ENCODE data around the gene SRRT.
"Not testable (repeated sequence)": the region's sequence is repeated elsewhere in the genome, so short reads cannot be mapped to it uniquely, and the experiment has no call there.

Gene SRRT

DNA sequence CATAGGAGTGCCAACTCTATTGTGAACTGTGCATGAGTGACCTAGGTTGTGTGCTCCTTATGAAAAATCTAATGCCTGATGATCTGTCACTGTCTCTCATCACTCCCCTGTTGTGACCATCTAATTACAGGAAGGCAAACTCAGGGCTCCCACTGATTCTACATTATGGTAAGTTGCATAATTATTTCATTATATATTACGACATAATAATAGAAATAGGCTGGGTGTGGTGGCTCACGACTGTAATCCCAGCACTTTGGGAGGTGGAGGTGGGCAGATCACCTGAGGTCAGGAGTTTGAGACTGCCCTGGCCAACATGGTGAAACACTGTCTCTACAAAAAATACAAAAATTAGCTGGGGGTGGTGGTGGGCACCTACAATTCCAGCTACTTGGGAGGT is 60.5 kb downstream of the SRRT start:
- intact Hi-C loops (cut with micrococcal nuclease); H3K36me3 Mint-ChIP-seq (ENCODE audit: low read depth); H3K4me3 Mint-ChIP-seq; H3K4me1 Mint-ChIP-seq (ENCODE audit: low read depth); H3K27ac Mint-ChIP-seq; H3K9me3 Mint-ChIP-seq: not testable (repeated sequence)
- H3K27me3 Mint-ChIP-seq = peaks cover 24% of the 10 kb centered on the region

DNA sequence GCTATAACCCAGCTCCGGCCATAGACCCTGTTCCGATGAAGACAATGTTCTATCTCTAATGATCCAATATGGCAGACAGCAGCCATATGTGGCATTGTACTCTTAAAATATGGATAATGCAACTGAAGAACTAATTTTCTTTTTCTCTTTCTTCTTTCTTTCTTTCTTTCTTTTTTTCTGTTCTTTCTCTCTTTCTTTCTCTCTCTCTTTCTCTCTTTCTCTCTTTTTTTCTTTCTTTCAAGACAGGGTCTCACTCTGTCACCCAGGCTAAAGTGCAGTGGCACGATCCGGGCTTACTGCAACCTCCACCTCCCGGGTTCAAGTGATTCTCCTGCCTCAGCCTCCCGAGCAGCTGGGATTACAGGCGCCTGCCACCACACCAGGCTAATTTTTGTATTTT is 61.3 kb downstream of the SRRT start:
- H3K27me3 Mint-ChIP-seq = peaks cover 21% of the 10 kb centered on the region
- H3K27ac Mint-ChIP-seq; H3K4me1 Mint-ChIP-seq (ENCODE audit: low read depth); intact Hi-C loops (cut with micrococcal nuclease); H3K9me3 Mint-ChIP-seq; H3K4me3 Mint-ChIP-seq; H3K36me3 Mint-ChIP-seq (ENCODE audit: low read depth): not testable (repeated sequence)

Measured in dendritic cell treated with granulocyte-macrophage colony-stimulating factor and Interleukin-4, amounts not matched to agents 40 ng/mL and 50 ng/mL, for 4 days (primary cell).